GM18870 (cell line): Measurements from ENCODE around the gene TMPRSS2.

Experiments
- ATAC-seq: cut with Tn5 transposase; IDR thresholded peaks from one replicate; pipeline ENCODE4 v1.9.1; 2021; ENCODE audit warnings: moderate library complexity; ENCODE audit not compliant: unreplicated experiment

Gene TMPRSS2

GRCh38 chr21:41507521-41508414, at the start of gene TMPRSS2:
TSS of gene TMPRSS2 (minus strand) at chr21:41508158. CDS start at chr21:41498133, 10,025 bp downstream.
- no peak for ATAC-seq

DNA sequence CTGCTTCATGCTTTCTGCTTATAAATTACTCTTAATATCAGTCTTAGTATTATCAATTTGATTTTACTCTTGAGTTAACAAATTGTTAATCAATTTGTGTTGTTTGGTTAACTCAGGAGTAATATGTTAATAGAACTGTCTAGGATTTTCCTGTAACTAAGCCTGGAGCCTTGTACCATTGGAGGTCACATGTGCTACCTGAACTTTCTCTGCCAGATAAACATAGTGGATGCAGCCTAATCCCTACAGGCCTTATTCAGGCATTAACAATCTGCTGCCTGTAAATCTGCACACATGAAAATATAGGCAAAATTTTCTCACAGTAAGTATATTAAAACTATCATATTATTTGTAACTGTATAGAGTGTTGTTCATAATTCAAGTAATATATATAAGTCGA, 47.1 kb upstream of the TMPRSS2 start:
- no peak for ATAC-seq

GRCh38 chr21:41552254-41552653, 44.3 kb upstream of the TMPRSS2 start:
- no peak for ATAC-seq

- ATAC-seq = no peak
Observed at GRCh38 chr21:41548781-41549180, 40.8 kb upstream of the TMPRSS2 start.

DNA sequence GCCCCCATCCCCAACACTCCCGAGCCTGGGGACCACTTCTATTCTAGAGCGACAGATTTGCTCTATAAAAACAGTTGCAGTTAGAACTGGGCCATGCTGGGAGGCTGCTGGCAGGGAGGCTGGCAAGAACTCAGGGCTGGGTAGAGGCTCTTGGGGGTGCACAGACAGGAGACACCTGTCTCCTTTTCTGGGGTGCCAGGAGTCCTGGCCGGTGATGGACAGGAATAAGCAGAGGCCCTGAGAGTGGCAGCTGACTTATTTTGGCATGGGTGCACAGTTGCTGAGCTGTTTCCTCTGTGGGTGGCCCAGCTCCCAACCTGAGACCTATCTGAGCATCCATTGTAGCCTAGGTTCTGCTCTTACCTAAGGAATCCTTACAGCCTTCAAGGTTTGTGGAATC, 39.2 kb upstream of the TMPRSS2 start:
- ATAC-seq = no peak

DNA sequence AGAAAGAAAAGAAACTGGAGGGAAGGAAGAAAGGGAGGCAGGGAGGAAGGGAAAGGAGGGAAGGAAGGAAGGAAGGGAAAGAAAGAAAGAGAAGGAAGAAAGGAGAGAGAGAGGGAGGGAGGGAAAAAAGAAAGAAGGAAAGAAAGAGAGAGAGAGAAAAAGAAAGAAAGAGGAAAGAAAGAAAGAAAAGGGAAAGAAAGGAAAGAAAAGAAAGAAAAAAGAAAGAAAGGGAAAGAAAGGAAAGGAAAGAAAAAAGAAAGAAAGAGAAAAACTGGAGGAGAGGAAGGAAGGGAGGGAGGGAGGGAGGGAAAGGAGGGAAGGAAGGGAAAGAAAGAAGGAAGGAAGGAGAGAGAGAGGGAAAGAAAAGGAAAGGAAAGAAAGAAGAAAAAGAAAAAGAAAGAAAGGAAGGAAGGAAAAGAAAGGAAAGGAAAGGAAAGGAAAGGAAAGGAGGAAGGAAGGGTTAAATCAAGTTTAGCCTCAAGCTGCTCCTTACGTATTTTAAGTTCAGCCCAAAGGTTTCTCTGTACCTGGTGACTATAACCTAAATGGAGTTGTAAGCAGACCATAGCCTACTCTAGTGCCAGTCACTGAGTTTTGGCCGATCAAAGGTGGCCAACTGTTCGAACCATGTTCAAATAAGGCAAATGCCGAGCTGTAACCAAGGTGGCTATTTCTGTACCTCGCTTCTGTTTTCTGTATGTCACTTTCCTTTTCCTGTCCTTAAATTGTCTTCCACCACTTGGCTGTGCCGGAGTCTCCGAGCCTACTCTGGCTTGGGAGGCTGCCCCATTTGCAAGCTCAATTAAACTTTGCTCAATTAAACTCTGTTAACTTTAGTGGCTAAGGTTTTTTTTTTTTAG, 37.8 kb upstream of the TMPRSS2 start:
- no peak for ATAC-seq

GRCh38 chr21:41542727-41543126, 34.8 kb upstream of the TMPRSS2 start:
- no peak for ATAC-seq

- no peak for ATAC-seq
Observed at GRCh38 chr21:41537356-41537755, 29.4 kb upstream of the TMPRSS2 start.

GRCh38 chr21:41536827-41537103, 28.8 kb upstream of the TMPRSS2 start:
- no peak for ATAC-seq

DNA sequence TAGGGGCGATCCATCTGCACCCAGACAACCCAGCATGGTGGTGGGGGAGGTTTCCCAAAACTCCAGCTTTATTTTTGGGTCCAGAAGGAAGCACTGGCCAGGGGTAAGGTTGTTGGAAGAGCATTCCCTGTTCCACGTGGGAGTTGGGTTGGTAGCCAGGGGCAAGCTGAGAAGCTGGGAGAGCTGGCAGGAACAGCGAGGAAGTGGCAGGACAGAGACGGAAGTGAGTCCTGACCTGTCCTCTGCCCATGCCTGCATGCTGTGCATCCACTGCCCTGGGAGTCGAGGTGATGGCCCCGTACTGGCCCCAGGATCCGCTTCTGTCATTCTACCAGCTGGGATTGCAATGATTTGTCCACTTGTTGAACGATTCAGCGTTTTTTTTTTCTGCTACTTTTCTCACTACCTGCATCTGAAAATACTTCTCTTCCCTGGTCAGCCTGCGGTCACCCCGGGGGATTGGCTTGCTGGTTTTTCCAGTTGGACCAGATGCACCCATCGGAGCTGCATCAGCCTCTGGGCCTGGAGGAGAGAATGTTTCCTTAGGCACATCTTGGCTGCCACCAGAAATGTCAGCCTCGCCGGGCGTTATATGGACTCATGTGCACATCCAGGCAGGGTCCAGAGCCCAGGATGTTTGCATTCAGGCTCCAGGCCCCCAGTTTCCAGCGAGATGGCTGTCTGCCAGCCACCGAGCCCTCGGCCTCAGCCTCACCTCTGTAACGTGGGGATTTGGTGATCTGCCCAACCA, 28.3 kb upstream of the TMPRSS2 start:
- no peak for ATAC-seq

DNA sequence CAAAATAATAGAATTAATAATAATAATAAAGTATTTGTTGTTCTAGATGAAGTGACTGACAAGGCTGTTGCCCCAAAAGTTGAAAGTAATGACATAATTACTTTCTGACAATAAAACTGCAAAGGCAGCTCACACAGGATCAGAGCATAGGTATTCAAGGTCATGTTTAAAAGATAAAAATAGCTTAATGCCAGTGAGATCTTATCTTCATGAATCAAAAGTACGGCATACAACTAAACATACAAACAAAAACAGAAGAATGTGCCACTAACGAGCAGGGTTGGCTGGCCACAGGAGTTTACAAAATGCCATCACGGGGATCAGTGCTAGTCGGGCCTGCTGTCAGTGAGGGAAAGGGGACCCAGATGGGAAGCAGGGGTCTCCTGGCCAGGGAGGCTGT, 22.4 kb upstream of the TMPRSS2 start:
- ATAC-seq = no peak

DNA sequence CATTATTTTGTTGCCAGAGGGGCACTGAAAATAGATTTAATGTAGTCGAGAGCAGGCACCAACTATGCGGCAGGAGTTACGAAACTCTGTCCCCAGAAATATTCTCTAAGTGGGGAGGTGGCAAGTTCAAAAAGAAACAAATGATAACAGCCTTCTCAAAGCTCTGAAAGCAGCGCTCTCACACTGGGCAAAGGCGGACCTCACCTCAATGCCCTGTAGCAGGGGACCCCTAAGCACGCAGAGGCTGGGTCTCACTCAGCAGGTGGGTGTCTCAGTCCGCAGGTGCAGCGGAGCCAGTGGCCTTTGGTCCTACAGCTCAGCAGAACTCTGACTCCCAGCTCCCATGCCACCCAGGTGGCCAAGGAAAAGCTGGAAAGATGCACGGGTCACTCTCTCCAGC, 21.8 kb upstream of the TMPRSS2 start:
- ATAC-seq = no peak

GRCh38 chr21:41526478-41527087, 18.6 kb upstream of the TMPRSS2 start:
- ATAC-seq = no peak

DNA sequence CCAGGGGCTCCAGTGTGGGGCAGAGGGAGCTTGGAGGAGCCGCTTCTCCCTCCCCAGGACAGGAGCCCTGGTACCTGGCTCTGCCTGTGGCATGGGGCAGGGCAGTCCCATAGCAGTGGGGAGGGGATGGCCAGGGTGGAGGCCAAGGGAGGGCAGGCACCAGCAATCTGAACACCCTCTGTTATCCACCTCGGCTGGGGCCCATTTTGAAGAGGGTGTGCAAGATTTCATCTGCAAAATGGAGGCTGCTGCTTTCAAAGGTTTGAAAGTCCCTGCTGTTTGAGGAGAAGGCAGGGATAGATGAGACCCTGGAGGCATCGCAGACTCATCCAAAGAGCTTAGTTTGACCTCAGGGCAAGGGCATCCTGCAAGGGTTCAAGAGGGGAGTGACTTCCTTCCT, 15.2 kb upstream of the TMPRSS2 start:
- no peak for ATAC-seq

- ATAC-seq = no peak
Observed at GRCh38 chr21:41521489-41522027, 13.6 kb upstream of the TMPRSS2 start.

DNA sequence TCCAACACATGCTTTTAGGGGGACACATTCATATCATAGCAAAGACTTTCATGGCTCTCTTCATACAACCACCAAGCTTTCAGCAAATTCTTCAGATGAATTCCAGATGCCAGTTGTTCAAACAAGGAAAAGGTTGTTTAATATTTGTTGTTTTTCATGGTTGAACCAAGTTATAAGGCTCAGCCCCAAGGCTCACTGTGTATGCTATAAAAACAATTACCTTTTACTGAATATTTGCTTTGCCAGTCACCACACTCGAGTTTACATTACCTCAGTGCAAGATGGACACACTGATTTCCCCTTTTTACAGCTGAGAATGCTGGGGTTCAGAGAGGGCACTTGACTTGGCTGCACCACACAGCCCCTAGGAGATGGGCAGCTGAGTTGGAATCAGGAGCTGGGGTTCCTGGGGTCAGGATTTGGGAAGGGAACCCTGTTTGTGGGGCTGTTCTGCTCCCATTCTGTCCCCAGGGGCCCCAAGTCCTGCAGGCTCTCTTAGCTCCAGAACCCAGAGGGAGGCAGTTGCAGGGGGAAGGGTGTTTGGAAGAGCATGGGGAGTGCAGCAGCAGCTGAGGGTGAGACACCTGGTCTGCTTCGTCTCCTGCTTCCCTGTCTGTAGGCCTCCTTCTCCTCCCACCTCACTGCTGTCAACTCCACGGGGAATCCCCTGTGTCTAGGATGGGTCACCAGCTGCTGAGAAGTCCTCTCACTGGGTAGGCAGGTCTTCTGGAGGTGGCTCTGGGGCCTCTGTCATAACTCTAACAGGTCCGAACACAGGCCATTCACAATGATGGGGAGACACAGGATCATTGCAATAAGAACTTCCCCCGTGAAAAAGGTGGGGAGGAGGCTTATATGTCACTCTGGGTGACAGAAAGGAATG, 12.8 kb upstream of the TMPRSS2 start:
- ATAC-seq = no peak

DNA sequence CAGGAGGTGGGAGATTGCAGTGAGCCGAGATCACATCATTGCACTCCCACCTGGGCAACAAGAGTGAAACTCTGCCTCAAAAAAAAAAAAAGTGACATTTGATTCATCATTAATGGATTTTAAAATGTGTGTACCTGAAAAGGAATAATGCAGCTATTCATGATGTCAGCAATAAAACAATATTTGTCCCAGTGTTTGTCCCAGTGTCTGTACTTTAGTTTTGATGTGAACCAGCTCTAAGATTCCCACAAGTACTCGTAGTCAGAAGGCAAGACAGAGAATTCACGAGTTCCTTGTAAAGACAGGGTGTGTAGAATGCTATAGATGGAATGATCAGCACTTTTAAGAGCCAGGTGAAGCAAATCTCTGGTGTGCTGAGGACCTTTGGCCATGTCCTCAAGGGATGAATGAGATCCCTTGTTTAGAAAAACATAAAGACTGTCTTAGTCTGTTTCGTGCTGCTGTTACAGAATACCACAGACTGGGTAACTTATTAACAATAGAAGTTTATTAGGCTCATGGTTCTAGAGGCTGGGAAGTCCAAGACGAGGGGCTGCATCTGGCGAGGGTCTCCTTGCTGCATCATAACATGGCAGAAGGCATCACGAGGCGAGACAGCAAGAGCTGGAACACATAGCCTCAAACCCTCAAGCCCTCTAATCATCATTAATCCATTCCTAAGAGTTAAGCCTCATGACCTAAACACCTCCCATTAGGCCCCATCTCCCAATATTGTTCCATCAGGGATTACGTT, 12.0 kb upstream of the TMPRSS2 start:
- ATAC-seq = no peak

DNA sequence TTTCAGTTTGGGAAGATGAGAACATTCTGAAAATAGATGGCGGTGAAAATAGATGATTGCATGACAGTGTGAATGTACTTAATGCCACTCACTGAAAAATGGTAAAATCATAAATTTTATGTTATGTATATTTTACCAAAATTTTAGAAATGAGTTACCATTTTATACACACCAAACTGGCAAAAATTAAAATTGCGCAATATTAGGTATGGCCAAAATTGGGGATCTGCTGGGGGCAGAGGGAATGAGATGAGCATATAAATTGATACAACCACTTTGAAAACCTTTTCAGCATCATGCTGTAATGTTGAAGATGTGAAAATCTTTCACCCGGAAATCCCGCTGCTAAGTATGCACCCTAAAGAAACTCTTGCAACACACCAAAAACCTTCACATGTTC, 10.8 kb upstream of the TMPRSS2 start:
- ATAC-seq = no peak

GRCh38 chr21:41511858-41512257, 3.9 kb upstream of the TMPRSS2 start:
- ATAC-seq = no peak
